Upper lobe of left lung (tissue), 4 donors: ENCODE results near the gene ADGB.

ENCODE experiments used
- CTCF ChIP-seq, 6 experiments: fragments of 450-650 bp in 4 of 6; fragments of 200-600 bp in 2 of 6; sonication (generic) in 2 of 6; IDR thresholded peaks; one replicate each; pipeline ENCODE4 v1.5.1; 2016 to 2019; ENCODE audit warnings: antibody characterized with exemption in 6 of 6
- EP300 ChIP-seq, 4 donors: sonication (generic); formaldehyde crosslinking; IDR thresholded peaks; one replicate each; pipeline ENCODE4 v1.5.1; 2017; ENCODE audit warnings: antibody characterized with exemption in 4 of 4, control low read depth in 2 of 4
- POLR2A ChIP-seq, 4 donors: fragments of 450-650 bp; IDR thresholded peaks; one replicate each; pipeline ENCODE4 v1.5.1; 2016 to 2017; ENCODE audit warnings: antibody characterized with exemption in 4 of 4, mild to moderate bottlenecking in 2 of 4
- POLR2AphosphoS5 ChIP-seq, 2 donors: sonication (generic); formaldehyde crosslinking; IDR thresholded peaks; one replicate each; pipeline ENCODE4 v1.5.1; 2017; ENCODE audit warnings: antibody characterized with exemption in 2 of 2

- TF ChIP-seq CTCF (IDR thresholded peaks at IDR 0.05) (no peak), EP300 (IDR thresholded peaks at IDR 0.05) (no peak), POLR2A (IDR thresholded peaks at IDR 0.05) (no peak), POLR2AphosphoS5 (IDR thresholded peaks at IDR 0.05) (no peak)
These were observed 29.6 kb downstream of the ADGB start for GRCh38 chr6:146628350-146628749.
